ENCODE data around the gene CNTROB.

Gene CNTROB

GRCh38 chr17:7889166-7889955, 42.6 kb upstream of the CNTROB start:
- Histone ChIP-seq H3K9me3 (ENCODE audit: control insufficient read depth, low read length) (no peaks in the 10 kb centered on the region), H3K4me1 (ENCODE audit: control insufficient read depth, insufficient read depth, low read length) (peaks cover 38% of the 10 kb centered on the region), H3K4me3 (ENCODE audit: low read length) (no peak overlapping the region), H3K9ac (ENCODE audit: low read length) (peak overlapping the region; percentile 57), H3K27me3 (ENCODE audit: control insufficient read depth, insufficient read depth, low read length) (no peaks in the 10 kb centered on the region), H3K36me3 (ENCODE audit: control insufficient read depth, insufficient read depth, low read length) (peaks cover 7% of the 10 kb centered on the region)

- Histone ChIP-seq H3K4me3 (ENCODE audit: low read length) (no peak overlapping the region), H3K27me3 (ENCODE audit: control insufficient read depth, insufficient read depth, low read length) (no peaks in the 10 kb centered on the region), H3K36me3 (ENCODE audit: control insufficient read depth, insufficient read depth, low read length) (peaks cover 19% of the 10 kb centered on the region), H3K9me3 (ENCODE audit: control insufficient read depth, low read length) (no peaks in the 10 kb centered on the region), H3K9ac (ENCODE audit: low read length) (no peak overlapping the region), H3K4me1 (ENCODE audit: control insufficient read depth, insufficient read depth, low read length) (peaks cover 16% of the 10 kb centered on the region)
Measured at GRCh38 chr17:7893187-7893880, 38.7 kb upstream of the CNTROB start.

- Histone ChIP-seq H3K4me3 (ENCODE audit: low read length) (no peak overlapping the region), H3K4me1 (ENCODE audit: control insufficient read depth, insufficient read depth, low read length) (peaks cover 7% of the 10 kb centered on the region), H3K9ac (ENCODE audit: low read length) (no peak overlapping the region), H3K27me3 (ENCODE audit: control insufficient read depth, insufficient read depth, low read length) (no peaks in the 10 kb centered on the region), H3K9me3 (ENCODE audit: control insufficient read depth, low read length) (no peaks in the 10 kb centered on the region), H3K36me3 (ENCODE audit: control insufficient read depth, insufficient read depth, low read length) (peaks cover 19% of the 10 kb centered on the region)
Measured at GRCh38 chr17:7894226-7894625, 37.8 kb upstream of the CNTROB start.

- H3K4me3 ChIP-seq (ENCODE audit: low read length), result no peak overlapping the region
- no peak overlapping the region for H3K9ac ChIP-seq (ENCODE audit: low read length)
- H3K4me1 ChIP-seq (ENCODE audit: control insufficient read depth, insufficient read depth, low read length), result peaks cover under 1% of the 10 kb centered on the region
- H3K27me3 ChIP-seq (ENCODE audit: control insufficient read depth, insufficient read depth, low read length), result no peaks in the 10 kb centered on the region
- H3K9me3 ChIP-seq (ENCODE audit: control insufficient read depth, low read length), result no peaks in the 10 kb centered on the region
- H3K36me3 ChIP-seq (ENCODE audit: control insufficient read depth, insufficient read depth, low read length), result peaks cover 19% of the 10 kb centered on the region
Measured at GRCh38 chr17:7894866-7895265, 37.1 kb upstream of the CNTROB start.

- H3K4me1 ChIP-seq (ENCODE audit: control insufficient read depth, insufficient read depth, low read length), result no peaks in the 10 kb centered on the region
- peaks cover 14% of the 10 kb centered on the region for H3K36me3 ChIP-seq (ENCODE audit: control insufficient read depth, insufficient read depth, low read length)
- no peak overlapping the region for H3K4me3 ChIP-seq (ENCODE audit: low read length)
- H3K9me3 ChIP-seq (ENCODE audit: control insufficient read depth, low read length), result no peaks in the 10 kb centered on the region
- H3K27me3 ChIP-seq (ENCODE audit: control insufficient read depth, insufficient read depth, low read length), result no peaks in the 10 kb centered on the region
- H3K9ac ChIP-seq (ENCODE audit: low read length), result no peak overlapping the region
Measured at GRCh38 chr17:7897090-7897489, 34.9 kb upstream of the CNTROB start.

- Histone ChIP-seq H3K4me3 (ENCODE audit: low read length) (no peak overlapping the region), H3K27me3 (ENCODE audit: control insufficient read depth, insufficient read depth, low read length) (no peaks in the 10 kb centered on the region), H3K9me3 (ENCODE audit: control insufficient read depth, low read length) (no peaks in the 10 kb centered on the region), H3K4me1 (ENCODE audit: control insufficient read depth, insufficient read depth, low read length) (no peaks in the 10 kb centered on the region), H3K9ac (ENCODE audit: low read length) (no peak overlapping the region), H3K36me3 (ENCODE audit: control insufficient read depth, insufficient read depth, low read length) (peaks cover 14% of the 10 kb centered on the region)
Measured at GRCh38 chr17:7897773-7898172, 34.2 kb upstream of the CNTROB start.

GRCh38 chr17:7903154-7904103, 28.6 kb upstream of the CNTROB start:
- Histone ChIP-seq H3K4me3 (ENCODE audit: low read length) (no peak overlapping the region), H3K4me1 (ENCODE audit: control insufficient read depth, insufficient read depth, low read length) (no peaks in the 10 kb centered on the region), H3K9me3 (ENCODE audit: control insufficient read depth, low read length) (no peaks in the 10 kb centered on the region), H3K36me3 (ENCODE audit: control insufficient read depth, insufficient read depth, low read length) (peaks cover 4% of the 10 kb centered on the region), H3K27me3 (ENCODE audit: control insufficient read depth, insufficient read depth, low read length) (no peaks in the 10 kb centered on the region), H3K9ac (ENCODE audit: low read length) (no peak overlapping the region)

- no peak overlapping the region for H3K9ac ChIP-seq (ENCODE audit: low read length)
- no peaks in the 10 kb centered on the region for H3K27me3 ChIP-seq (ENCODE audit: control insufficient read depth, insufficient read depth, low read length)
- H3K9me3 ChIP-seq (ENCODE audit: control insufficient read depth, low read length), result no peaks in the 10 kb centered on the region
- no peak overlapping the region for H3K4me3 ChIP-seq (ENCODE audit: low read length)
- H3K36me3 ChIP-seq (ENCODE audit: control insufficient read depth, insufficient read depth, low read length), result peaks cover 8% of the 10 kb centered on the region
- H3K4me1 ChIP-seq (ENCODE audit: control insufficient read depth, insufficient read depth, low read length), result peaks cover 9% of the 10 kb centered on the region
Measured at GRCh38 chr17:7909089-7909488, 22.9 kb upstream of the CNTROB start.

- Histone ChIP-seq H3K4me3 (ENCODE audit: low read length) (no peak overlapping the region), H3K9ac (ENCODE audit: low read length) (no peak overlapping the region), H3K36me3 (ENCODE audit: control insufficient read depth, insufficient read depth, low read length) (peaks cover 8% of the 10 kb centered on the region), H3K9me3 (ENCODE audit: control insufficient read depth, low read length) (no peaks in the 10 kb centered on the region), H3K27me3 (ENCODE audit: control insufficient read depth, insufficient read depth, low read length) (no peaks in the 10 kb centered on the region), H3K4me1 (ENCODE audit: control insufficient read depth, insufficient read depth, low read length) (peaks cover 15% of the 10 kb centered on the region)
Measured at GRCh38 chr17:7910281-7910680, 21.7 kb upstream of the CNTROB start.

- H3K36me3 ChIP-seq (ENCODE audit: control insufficient read depth, insufficient read depth, low read length), result peaks cover 8% of the 10 kb centered on the region
Measured at GRCh38 chr17:7910711-7911110, 21.3 kb upstream of the CNTROB start.

GRCh38 chr17:7911116-7911515, 20.9 kb upstream of the CNTROB start:
- H3K9ac ChIP-seq (ENCODE audit: low read length), result no peak overlapping the region

More at GRCh38 chr17:7910711-7911110, 21.3 kb upstream of the CNTROB start:
- Histone ChIP-seq H3K4me1 (ENCODE audit: control insufficient read depth, insufficient read depth, low read length) (peaks cover 18% of the 10 kb centered on the region), H3K27me3 (ENCODE audit: control insufficient read depth, insufficient read depth, low read length) (no peaks in the 10 kb centered on the region), H3K4me3 (ENCODE audit: low read length) (no peak overlapping the region), H3K9me3 (ENCODE audit: control insufficient read depth, low read length) (no peaks in the 10 kb centered on the region), H3K9ac (ENCODE audit: low read length) (no peak overlapping the region)

More at GRCh38 chr17:7911116-7911515, 20.9 kb upstream of the CNTROB start:
- H3K4me3 ChIP-seq (ENCODE audit: low read length), result no peak overlapping the region
- peaks cover 18% of the 10 kb centered on the region for H3K4me1 ChIP-seq (ENCODE audit: control insufficient read depth, insufficient read depth, low read length)
- H3K27me3 ChIP-seq (ENCODE audit: control insufficient read depth, insufficient read depth, low read length), result no peaks in the 10 kb centered on the region
- H3K9me3 ChIP-seq (ENCODE audit: control insufficient read depth, low read length), result no peaks in the 10 kb centered on the region
- H3K36me3 ChIP-seq (ENCODE audit: control insufficient read depth, insufficient read depth, low read length), result peaks cover 8% of the 10 kb centered on the region
